HT-29 (cell line): Measurements from ENCODE around the gene CALHM2. TPM values are rescaled to one million over a fixed set of nuclear protein-coding genes. Genes with fewer than 3 reads are reported as not detected.
"Not testable (repeated sequence)": the region's sequence is repeated elsewhere in the genome, so short reads cannot be mapped to it uniquely, and the experiment has no call there.

ENCODE experiments used
- DNase-seq: peaks from one replicate; pipeline ENCODE4 v3.0.0-alpha.2; 2015; ENCODE audit warnings: low spot score
- total RNA-seq: library from RNA; depleted of rRNA; stranded (reverse); fragments of >200 nt; shearing (Covaris generic); gene quantifications from 2 replicates; pipeline ENCODE4 v1.2.3, GENCODE V29; 2014; rRNA removed

CALHM2 gene
- total RNA-seq, result 3.0 and 3.3 TPM in 2 replicates

DNA sequence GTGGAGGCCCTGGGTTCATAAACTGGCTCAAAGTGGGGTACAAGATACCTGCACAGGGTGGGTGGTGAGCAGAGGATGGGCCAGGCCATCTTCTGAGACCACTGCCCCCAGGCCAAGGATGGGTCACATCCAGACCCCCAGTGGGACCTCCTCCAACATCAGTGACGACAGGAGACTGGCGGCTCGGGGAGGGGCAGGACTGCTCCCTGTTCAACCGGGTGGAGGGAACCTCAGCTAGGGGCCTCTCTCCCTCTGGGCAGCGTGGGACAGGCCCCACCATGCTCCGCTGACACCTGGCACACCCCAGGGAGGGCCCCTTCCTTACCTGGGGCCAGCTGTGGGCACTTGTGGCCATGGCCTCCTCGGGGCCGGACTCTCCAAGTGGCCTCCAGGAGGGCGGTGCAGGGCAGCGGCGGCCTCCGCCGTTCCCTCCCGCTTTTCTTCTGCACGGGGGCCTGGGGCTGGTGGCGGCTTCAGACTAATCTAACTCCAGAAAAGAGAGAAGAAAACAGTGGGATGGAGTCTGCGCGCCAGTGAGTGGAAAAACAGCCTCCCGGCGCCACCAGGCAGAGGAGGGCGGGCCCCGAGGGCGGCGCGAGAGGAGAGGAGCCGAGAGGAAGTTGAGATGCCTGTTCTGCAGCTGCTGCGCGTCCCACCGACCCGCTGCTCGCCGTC lies at the start of gene CALHM2:
TSS of gene CALHM2 (minus strand) at position 540 of the 675 bp plus-strand sequence. CDS start 2,429 bp downstream, outside the sequence.
- peak; percentile 39 for DNase-seq

DNA sequence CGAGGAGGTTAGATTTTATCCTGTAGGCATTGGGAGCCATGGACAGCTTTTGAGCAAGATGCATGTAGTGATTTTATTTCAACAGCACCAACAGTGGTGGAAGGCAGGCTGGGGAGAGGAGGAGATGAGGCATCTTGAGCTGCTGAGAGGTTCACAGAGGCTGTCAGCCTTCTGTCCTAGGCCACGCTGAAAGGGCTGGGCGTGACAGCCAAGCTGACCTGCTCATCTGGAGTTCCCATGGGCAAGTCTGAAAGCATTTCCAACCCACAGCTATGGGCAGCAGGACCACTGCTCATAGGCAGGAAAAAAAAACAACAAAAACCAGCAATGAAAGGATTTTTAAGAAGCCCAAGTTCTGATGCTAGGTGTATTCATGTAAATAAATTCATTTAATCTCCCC lies 49.0 kb upstream of the CALHM2 start:
- DNase-seq, result no peak

- DNase-seq, result no peak
These were observed 48.3 kb upstream of the CALHM2 start for GRCh38 chr10:103500481-103500880.

DNA sequence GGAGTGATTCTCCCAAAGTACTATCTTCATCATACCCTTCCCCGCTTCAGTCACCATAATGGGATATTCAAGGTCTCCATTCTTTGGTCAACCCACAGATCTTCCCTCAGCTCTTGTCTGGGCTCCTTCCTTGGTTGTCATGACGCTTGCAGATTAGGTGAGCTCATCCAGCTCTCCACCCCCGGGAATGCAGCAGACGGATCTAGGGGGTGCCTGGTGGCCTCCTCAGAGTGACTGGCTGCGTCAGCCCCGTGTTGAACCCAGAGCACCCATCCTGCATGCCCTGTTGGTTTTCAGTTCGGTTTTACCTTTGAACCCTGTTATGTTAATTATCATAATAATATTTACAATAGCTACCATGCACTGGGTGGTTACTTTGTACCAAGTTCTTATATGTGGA lies 47.7 kb upstream of the CALHM2 start:
- no peak for DNase-seq

- DNase-seq, result no peak
These were observed 46.9 kb upstream of the CALHM2 start for GRCh38 chr10:103498936-103499638.

- DNase-seq, result no peak
These were observed 45.2 kb upstream of the CALHM2 start for GRCh38 chr10:103497161-103497915.

- DNase-seq, result no peak
These were observed 43.2 kb upstream of the CALHM2 start for GRCh38 chr10:103495321-103495720.

DNA sequence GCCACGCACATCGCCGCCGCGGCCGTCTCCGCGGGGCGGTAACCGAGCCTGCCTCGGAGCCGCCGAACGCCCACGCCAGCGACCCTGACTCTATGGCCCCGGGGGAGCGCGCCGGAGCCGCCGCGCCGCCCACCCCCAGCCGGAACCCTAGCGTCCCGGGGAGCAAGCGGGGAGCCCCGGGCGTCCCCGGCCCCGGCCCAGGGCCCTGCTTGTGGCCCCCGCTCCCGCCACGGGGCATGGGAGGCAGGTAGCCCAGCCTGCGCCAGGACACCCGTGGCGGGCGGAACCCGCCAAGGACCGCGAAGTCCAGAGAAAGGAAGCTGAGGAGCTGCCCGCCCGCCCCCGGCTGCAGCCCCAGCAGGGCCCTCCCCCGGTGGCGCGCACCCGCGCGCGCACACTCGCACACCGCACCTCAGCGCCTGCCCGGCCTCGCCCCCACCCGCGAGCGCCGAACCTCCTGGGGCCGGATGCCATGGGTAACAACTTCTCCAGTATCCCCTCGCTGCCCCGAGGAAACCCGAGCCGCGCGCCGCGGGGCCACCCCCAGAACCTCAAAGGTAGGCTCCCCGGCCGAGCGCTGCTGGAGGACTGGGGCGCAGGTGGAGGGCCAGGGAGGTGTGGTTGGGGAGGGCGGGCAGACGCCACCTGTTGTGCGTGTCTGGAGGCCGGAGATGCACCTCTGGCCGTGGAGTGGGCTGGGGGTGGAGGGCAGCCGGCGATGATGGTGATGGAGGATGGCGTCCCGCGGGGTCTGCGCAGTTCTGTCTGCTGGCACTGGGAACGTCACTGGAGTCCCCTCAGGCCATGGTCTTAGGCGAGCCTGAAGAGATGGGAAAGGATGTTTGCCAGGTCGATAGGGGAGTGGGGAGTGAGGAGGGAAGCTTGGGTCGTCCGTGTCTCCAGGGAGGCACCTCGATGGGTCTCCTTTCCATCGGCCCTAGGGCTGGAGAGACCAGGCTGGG lies 42.0 kb upstream of the CALHM2 start:
- no peak for DNase-seq

- DNase-seq, result no peak
These were observed 41.3 kb upstream of the CALHM2 start, which contains the start of gene NEURL1 for GRCh38 chr10:103493362-103493915. Gene NEURL1, plus strand, starts transcription at chr10:103493705. Its CDS starts 683 bp downstream, at chr10:103494388.

- no peak for DNase-seq
These were observed 40.6 kb upstream of the CALHM2 start for GRCh38 chr10:103492655-103493261.

DNA sequence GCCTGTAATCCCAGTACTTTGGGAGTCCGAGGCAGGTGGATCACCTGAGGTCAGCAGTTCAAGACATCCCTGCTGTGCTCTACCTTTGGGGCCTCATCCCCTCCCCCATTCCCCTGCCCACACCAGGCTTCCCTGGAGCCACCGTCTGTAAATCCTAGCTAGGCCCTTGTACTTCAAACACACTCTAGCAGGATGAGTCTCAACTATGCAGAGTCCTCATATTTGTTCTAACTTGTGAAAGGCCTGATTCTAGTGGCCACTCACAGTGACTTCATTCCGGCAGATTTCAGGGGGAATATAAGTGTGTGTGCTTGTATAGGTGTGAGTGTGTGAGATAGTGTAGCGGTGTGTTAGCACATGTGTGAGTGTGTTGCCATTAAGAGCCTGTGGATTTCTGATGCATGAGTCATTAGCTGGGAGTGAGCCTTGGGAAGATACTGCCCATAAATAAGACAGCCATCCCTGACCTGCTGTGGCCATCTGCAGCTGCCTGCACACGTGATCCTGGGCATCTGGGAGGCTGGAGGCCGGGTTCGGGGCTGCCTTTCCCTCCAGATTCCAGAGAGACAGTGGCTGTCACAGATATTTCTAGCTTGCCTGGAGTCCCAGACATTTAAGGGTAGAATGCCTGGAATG lies 39.7 kb upstream of the CALHM2 start:
- peak; percentile 25 for DNase-seq

- no peak for DNase-seq
These were observed 38.8 kb upstream of the CALHM2 start for GRCh38 chr10:103490986-103491314.

DNA sequence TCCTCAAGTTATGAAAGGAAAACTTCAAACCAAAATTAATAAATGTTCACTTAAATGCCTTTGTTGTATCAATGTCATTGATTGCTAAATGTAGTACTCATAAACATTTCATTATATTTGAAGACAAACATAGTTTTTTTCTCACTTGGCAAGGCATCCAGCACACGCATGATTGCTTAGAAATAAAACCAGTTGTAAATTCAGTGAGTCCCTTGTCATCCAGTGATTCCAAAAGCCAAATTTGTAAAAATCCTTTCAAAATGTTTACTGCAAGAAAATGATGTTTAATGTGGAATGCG lies 35.2 kb upstream of the CALHM2 start:
- DNase-seq, result no peak

GRCh38 chr10:103486635-103487409 lies 34.7 kb upstream of the CALHM2 start:
- DNase-seq, result not testable (repeated sequence)

GRCh38 chr10:103481974-103482531 lies 29.9 kb upstream of the CALHM2 start:
- DNase-seq, result peak; percentile 72

DNA sequence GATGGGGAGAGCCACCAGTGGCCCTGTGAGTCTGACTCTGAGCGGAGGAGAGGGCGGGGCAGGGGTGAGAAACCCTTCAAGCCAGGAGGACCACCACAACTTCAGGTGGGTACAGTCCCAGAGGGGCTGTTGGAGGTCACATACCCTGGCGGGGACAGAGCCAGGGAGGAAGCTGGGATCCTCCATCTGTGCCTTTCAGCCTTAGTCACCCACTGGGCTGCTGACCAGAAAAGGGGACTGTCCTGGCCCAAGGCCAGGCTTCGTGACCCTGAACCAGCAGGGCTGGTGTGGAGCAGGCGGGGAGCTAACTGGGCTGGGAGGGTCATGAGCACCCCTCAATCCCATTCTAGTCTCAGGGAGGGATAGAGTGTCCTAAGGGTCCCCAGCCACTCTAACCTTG lies 28.4 kb upstream of the CALHM2 start:
- DNase-seq, result no peak

GRCh38 chr10:103479135-103479534 lies 27.0 kb upstream of the CALHM2 start, which contains the start of gene CALHM3:
Gene CALHM3, minus strand, starts transcription at chr10:103479240. Its CDS starts 208 bp downstream, at chr10:103479032.
- DNase-seq, result no peak

GRCh38 chr10:103478671-103479070 lies 26.5 kb upstream of the CALHM2 start:
- no peak for DNase-seq
